Activated naive CD8-positive, alpha-beta T cell treated with anti-CD3 and anti-CD28 coated beads for 36 hours (primary cell): Measurements from ENCODE around the gene IL17RC. TPM values are rescaled to one million over a fixed set of nuclear protein-coding genes. Genes with fewer than 3 reads are reported as not detected.
"Not testable (repeated sequence)": the region's sequence is repeated elsewhere in the genome, so short reads cannot be mapped to it uniquely, and the experiment has no call there.

Source experiments
- DNase-seq: peaks from one replicate; pipeline ENCODE4 v3.0.0; 2021
- H3K27ac Mint-ChIP-seq: one replicate; pipeline ENCODE4 v1.8.0; 2022; ENCODE audit warnings: mild to moderate bottlenecking, moderate library complexity, mixed read lengths
- H3K27me3 Mint-ChIP-seq: one replicate; pipeline ENCODE4 v1.8.0; 2022; ENCODE audit warnings: mild to moderate bottlenecking, mixed read lengths
- H3K36me3 Mint-ChIP-seq: one replicate; pipeline ENCODE4 v1.8.0; 2021; ENCODE audit warnings: mild to moderate bottlenecking, mixed read lengths
- H3K4me1 Mint-ChIP-seq: one replicate; pipeline ENCODE4 v1.8.0; 2021; ENCODE audit warnings: mixed read lengths
- H3K4me3 Mint-ChIP-seq: one replicate; pipeline ENCODE4 v1.8.0; 2022; ENCODE audit warnings: mild to moderate bottlenecking, moderate library complexity, mixed read lengths
- H3K9me3 Mint-ChIP-seq: one replicate; pipeline ENCODE4 v1.8.0; 2022; ENCODE audit warnings: mixed read lengths
- total RNA-seq, 2 experiments: library from RNA; stranded (reverse); gene quantifications; one replicate each; pipeline ENCODE4 v1.2.3, GENCODE V29; 2021

The IL17RC gene
- total RNA-seq, 2 experiments from 2014 or later = 0.36 to 0.60 TPM

GRCh38 chr3:9918261-9919038 lies 1.6 kb downstream of the IL17RC start:
- H3K27me3 Mint-ChIP-seq = peaks cover 12% of the 10 kb centered on the region
- no peak overlapping the region for H3K4me3 Mint-ChIP-seq

GRCh38 chr3:9928158-9928557 lies 11.3 kb downstream of the IL17RC start:
- no peak for DNase-seq
- H3K27me3 Mint-ChIP-seq = no peaks in the 10 kb centered on the region
- peaks cover 8% of the 10 kb centered on the region for H3K4me1 Mint-ChIP-seq
- no peak overlapping the region for H3K27ac Mint-ChIP-seq
- no peak overlapping the region for H3K4me3 Mint-ChIP-seq
- no peaks in the 10 kb centered on the region for H3K9me3 Mint-ChIP-seq
- H3K36me3 Mint-ChIP-seq = no peaks in the 10 kb centered on the region

More at GRCh38 chr3:9918261-9919038, 1.6 kb downstream of the IL17RC start:
- no peak overlapping the region for H3K27ac Mint-ChIP-seq
- DNase-seq = no peak
- no peaks in the 10 kb centered on the region for H3K9me3 Mint-ChIP-seq
- no peaks in the 10 kb centered on the region for H3K36me3 Mint-ChIP-seq
- peaks cover 11% of the 10 kb centered on the region for H3K4me1 Mint-ChIP-seq

GRCh38 chr3:9930804-9931418 lies 14.0 kb downstream of the IL17RC start:
- Mint-ChIP-seq H3K4me3 (peak overlapping the region; percentile 16), H3K4me1 (peaks cover 26% of the 10 kb centered on the region), H3K36me3 (no peaks in the 10 kb centered on the region), H3K27ac (peak overlapping the region; percentile 36), H3K9me3 (no peaks in the 10 kb centered on the region), H3K27me3 (no peaks in the 10 kb centered on the region)
- no peak for DNase-seq

- H3K27me3 Mint-ChIP-seq = no peaks in the 10 kb centered on the region
- peaks cover 4% of the 10 kb centered on the region for H3K36me3 Mint-ChIP-seq
Measured at GRCh38 chr3:9932535-9932842, 15.6 kb downstream of the IL17RC start.

GRCh38 chr3:9932843-9933560 lies 16.1 kb downstream of the IL17RC start:
- DNase-seq = peak; percentile 91
- H3K4me3 Mint-ChIP-seq = peak overlapping the region; percentile 99
- no peaks in the 10 kb centered on the region for H3K27me3 Mint-ChIP-seq
- peaks cover 29% of the 10 kb centered on the region for H3K4me1 Mint-ChIP-seq
- peaks cover 4% of the 10 kb centered on the region for H3K36me3 Mint-ChIP-seq
- peak overlapping the region; percentile 95 for H3K27ac Mint-ChIP-seq
- no peaks in the 10 kb centered on the region for H3K9me3 Mint-ChIP-seq

More at GRCh38 chr3:9932535-9932842, 15.6 kb downstream of the IL17RC start:
- Mint-ChIP-seq H3K9me3 (no peaks in the 10 kb centered on the region), H3K4me3 (peak overlapping the region; percentile 99), H3K27ac (peak overlapping the region; percentile 95), H3K4me1 (peaks cover 29% of the 10 kb centered on the region)
- no peak for DNase-seq

GRCh38 chr3:9933561-9934234 lies 16.8 kb downstream of the IL17RC start, which contains the start of gene CRELD1:
CRELD1 (plus strand) TSS chr3:9933834; CDS start chr3:9934439, 605 bp downstream.
- Mint-ChIP-seq H3K9me3 (no peaks in the 10 kb centered on the region), H3K4me1 (peaks cover 29% of the 10 kb centered on the region), H3K27ac (peak within 1 kb of the TSS; percentile 95), H3K27me3 (no peaks in the 10 kb centered on the region), H3K4me3 (peak within 1 kb of the TSS; percentile 99), H3K36me3 (peaks cover 4% of the 10 kb centered on the region)
- peak; percentile 98 for DNase-seq

GRCh38 chr3:9934235-9934621 lies 17.3 kb downstream of the IL17RC start:
- Mint-ChIP-seq H3K27me3 (no peaks in the 10 kb centered on the region), H3K9me3 (no peaks in the 10 kb centered on the region), H3K36me3 (peaks cover 4% of the 10 kb centered on the region), H3K4me1 (peaks cover 29% of the 10 kb centered on the region), H3K4me3 (peak overlapping the region; percentile 99), H3K27ac (peak overlapping the region; percentile 95)
- no peak for DNase-seq

- no peaks in the 10 kb centered on the region for H3K27me3 Mint-ChIP-seq
- DNase-seq = no peak
- H3K27ac Mint-ChIP-seq = peak overlapping the region; percentile 36
- H3K9me3 Mint-ChIP-seq = no peaks in the 10 kb centered on the region
- peaks cover 29% of the 10 kb centered on the region for H3K4me1 Mint-ChIP-seq
- peaks cover 4% of the 10 kb centered on the region for H3K36me3 Mint-ChIP-seq
- peak overlapping the region; percentile 99 for H3K4me3 Mint-ChIP-seq
Measured at GRCh38 chr3:9934993-9935392, 18.1 kb downstream of the IL17RC start.

- Mint-ChIP-seq H3K36me3 (peaks cover 4% of the 10 kb centered on the region), H3K27me3 (no peaks in the 10 kb centered on the region), H3K4me1 (peaks cover 29% of the 10 kb centered on the region), H3K4me3 (no peak overlapping the region), H3K27ac (no peak overlapping the region), H3K9me3 (no peaks in the 10 kb centered on the region)
- DNase-seq = no peak
Measured at GRCh38 chr3:9935966-9936510, 19.1 kb downstream of the IL17RC start.

- Mint-ChIP-seq H3K9me3 (no peaks in the 10 kb centered on the region), H3K36me3 (peaks cover 7% of the 10 kb centered on the region), H3K4me3 (no peak overlapping the region), H3K4me1 (peaks cover 22% of the 10 kb centered on the region), H3K27me3 (no peaks in the 10 kb centered on the region), H3K27ac (no peak overlapping the region)
- no peak for DNase-seq
Measured at GRCh38 chr3:9937486-9938238, 20.8 kb downstream of the IL17RC start.

GRCh38 chr3:9938966-9939365 lies 22.1 kb downstream of the IL17RC start:
- Mint-ChIP-seq H3K36me3 (peaks cover 7% of the 10 kb centered on the region), H3K27me3 (no peaks in the 10 kb centered on the region), H3K4me1 (peaks cover 21% of the 10 kb centered on the region), H3K4me3 (no peak overlapping the region), H3K9me3 (no peaks in the 10 kb centered on the region), H3K27ac (no peak overlapping the region)
- no peak for DNase-seq

- DNase-seq, H3K27ac Mint-ChIP-seq, H3K27me3 Mint-ChIP-seq, H3K4me3 Mint-ChIP-seq, H3K9me3 Mint-ChIP-seq: not testable (repeated sequence)
- Mint-ChIP-seq H3K4me1 (peaks cover 13% of the 10 kb centered on the region), H3K36me3 (peaks cover 10% of the 10 kb centered on the region)
Measured at GRCh38 chr3:9939906-9940305, 23.0 kb downstream of the IL17RC start.

- peaks cover 5% of the 10 kb centered on the region for H3K4me1 Mint-ChIP-seq
- no peaks in the 10 kb centered on the region for H3K9me3 Mint-ChIP-seq
- H3K27ac Mint-ChIP-seq = no peak overlapping the region
Measured at GRCh38 chr3:9940746-9941145, 23.8 kb downstream of the IL17RC start.

GRCh38 chr3:9942164-9942563 lies 25.3 kb downstream of the IL17RC start:
- H3K27ac Mint-ChIP-seq = peak overlapping the region; percentile 29
- no peaks in the 10 kb centered on the region for H3K27me3 Mint-ChIP-seq

More at GRCh38 chr3:9940746-9941145, 23.8 kb downstream of the IL17RC start:
- Mint-ChIP-seq H3K4me3 (no peak overlapping the region), H3K27me3 (no peaks in the 10 kb centered on the region), H3K36me3 (peaks cover 13% of the 10 kb centered on the region)
- DNase-seq = no peak

More at GRCh38 chr3:9942164-9942563, 25.3 kb downstream of the IL17RC start:
- H3K4me1 Mint-ChIP-seq = no peaks in the 10 kb centered on the region
- peaks cover 10% of the 10 kb centered on the region for H3K36me3 Mint-ChIP-seq
- H3K4me3 Mint-ChIP-seq = no peak overlapping the region
- H3K9me3 Mint-ChIP-seq = no peaks in the 10 kb centered on the region
- DNase-seq = no peak
